ENCODE data around the gene PDAP1. TPM values are rescaled to one million over a fixed set of nuclear protein-coding genes. Genes with fewer than 3 reads are reported as not detected.

PDAP1 gene
- total RNA-seq, 1 experiment from 2014 or later, result 150 TPM

- no peak overlapping the region for H3K4ac ChIP-seq (ENCODE audit: low read depth, low read length)
- peaks cover 3% of the 10 kb centered on the region; the same call in 1 of the 2 replicates for H3K4me1 ChIP-seq (ENCODE audit: insufficient read depth, low read length)
- no peak overlapping the region for H2BK20ac ChIP-seq (ENCODE audit: low read depth, low read length, poor library complexity, severe bottlenecking)
- H3K23ac ChIP-seq (ENCODE audit: insufficient read length, low read depth, low read length), result no peak overlapping the region
- H3K27ac Mint-ChIP-seq, result peak overlapping the region in 1 of 3 experiments; percentile 51; a peak in 1 of 7 replicates
- H4K20me1 ChIP-seq (ENCODE audit: control insufficient read depth, insufficient read depth, insufficient read length), result no peaks in the 10 kb centered on the region
- no peak overlapping the region for H2AFZ ChIP-seq (ENCODE audit: low read length)
- no peaks in the 10 kb centered on the region for H3K79me2 ChIP-seq (ENCODE audit: insufficient read depth, low read length)
- peaks cover 12 to 60% (median 49%) of the 10 kb centered on the region in 3 experiments; a peak in 6 of 7 replicates for H3K36me3 Mint-ChIP-seq (ENCODE audit: insufficient read depth in 1 of 3, low read depth in 3 of 3)
- H4K5ac ChIP-seq (ENCODE audit: insufficient read length, low read depth, low read length), result no peak overlapping the region
- H3K4me2 ChIP-seq (ENCODE audit: insufficient read depth, insufficient read length, low read length), result no peak overlapping the region
- peaks cover 3% of the 10 kb centered on the region for H3K23me2 ChIP-seq (ENCODE audit: insufficient read length, low read depth, low read length, poor library complexity, severe bottlenecking)
- WGBS (ENCODE audit: extremely low coverage, insufficient read length, low lambda C conversion rate), result no CpG with 5 or more reads among the region's 17 CpGs
- H3K9me3 Mint-ChIP-seq, result no peaks in the 10 kb centered on the region
- H4K8ac ChIP-seq (replicated peaks; ENCODE audit: insufficient read length, low read depth, low read length), result no peak overlapping the region
- no peak overlapping the region for H2BK5ac ChIP-seq (ENCODE audit: insufficient read length, low read length)
- peak; percentile 72 for TF ChIP-seq CTCF (conservative IDR thresholded peaks at IDR 0.05)
- peak; percentile 80 for DNase-seq
- peaks cover 7 to 13% of the 10 kb centered on the region in 2 experiments for H3K4me1 Mint-ChIP-seq
- H3K14ac ChIP-seq (ENCODE audit: insufficient read depth, low read length), result no peak overlapping the region
- H3K27me3 ChIP-seq (ENCODE audit: insufficient read depth, low read length), result no peaks in the 10 kb centered on the region
- no peak overlapping the region for H2BK120ac ChIP-seq (ENCODE audit: low read depth, low read length, poor library complexity, severe bottlenecking)
- H2BK12ac ChIP-seq (ENCODE audit: insufficient read length, low read depth, low read length), result no peak overlapping the region
- no peak overlapping the region for H3K56ac ChIP-seq (ENCODE audit: insufficient read length, low read depth, low read length)
- H2BK15ac ChIP-seq (ENCODE audit: low read depth, low read length), result no peak overlapping the region
- H3K79me1 ChIP-seq (ENCODE audit: insufficient read depth, low read depth, low read length, poor library complexity, severe bottlenecking), result no peaks in the 10 kb centered on the region
- no peak overlapping the region for H3K9ac ChIP-seq (ENCODE audit: extremely low read depth, insufficient read length, low read length)
- no peak overlapping the region for H3K18ac ChIP-seq (ENCODE audit: insufficient read length, low read depth, low read length)
- H3K9me3 ChIP-seq (ENCODE audit: control insufficient read depth, low read depth, low read length), result no peaks in the 10 kb centered on the region
- no peak overlapping the region for H4K91ac ChIP-seq (ENCODE audit: insufficient read length, low read depth, low read length)
- no peak overlapping the region for H2AK5ac ChIP-seq (ENCODE audit: insufficient read length, low read length)
- H3K27me3 Mint-ChIP-seq (ENCODE audit: low read depth), result no peaks in the 10 kb centered on the region
- H3K4me3 Mint-ChIP-seq, result no peak overlapping the region; a peak in 1 of 5 replicates
- no peak overlapping the region for H3K27ac ChIP-seq (ENCODE audit: insufficient read length, low read depth, low read length)
- no peak overlapping the region for H3T11ph ChIP-seq (ENCODE audit: low read length)
Measured at GRCh38 chr7:99365318-99366141, 42.9 kb downstream of the PDAP1 start.

Data from H9 (cell line).